GM20000 (cell line): ENCODE measurements around the gene STX11.
A peak's percentile ranks its signal among the peaks of the same experiment; 100 is the strongest.

Source experiments
- DNase-seq: peaks from one replicate; pipeline ENCODE4 v3.0.0; 2012; ENCODE audit warnings: low spot score
- CTCF ChIP-seq: IDR thresholded peaks from 2 replicates; pipeline ENCODE4 v1.5.1; 2012; ENCODE audit warnings: mild to moderate bottlenecking, control low read depth; ENCODE audit errors: extremely low read depth, missing control alignments

Gene STX11

GRCh38 chr6:144158133-144158532 lies 7.8 kb downstream of the STX11 start:
- TF ChIP-seq CTCF, result no peak
- no peak for DNase-seq

GRCh38 chr6:144159223-144159622 lies 8.9 kb downstream of the STX11 start:
- no peak for DNase-seq
- TF ChIP-seq CTCF, result no peak

GRCh38 chr6:144159742-144160141 lies 9.4 kb downstream of the STX11 start:
- DNase-seq, result no peak

GRCh38 chr6:144160431-144161005 lies 10.2 kb downstream of the STX11 start:
- TF ChIP-seq CTCF, result no peak
- DNase-seq, result no peak

More at GRCh38 chr6:144159742-144160141, 9.4 kb downstream of the STX11 start:
- no peak for TF ChIP-seq CTCF

GRCh38 chr6:144161975-144162374 lies 11.7 kb downstream of the STX11 start:
- no peak for TF ChIP-seq CTCF
- no peak for DNase-seq

GRCh38 chr6:144162977-144163376 lies 12.7 kb downstream of the STX11 start:
- DNase-seq, result peak; percentile 47
- TF ChIP-seq CTCF, result no peak

- no peak for TF ChIP-seq CTCF
- DNase-seq, result no peak
These were observed 15.5 kb downstream of the STX11 start for GRCh38 chr6:144165784-144166183.
